ENCODE results near the gene PARD3B.

The PARD3B gene

DNA sequence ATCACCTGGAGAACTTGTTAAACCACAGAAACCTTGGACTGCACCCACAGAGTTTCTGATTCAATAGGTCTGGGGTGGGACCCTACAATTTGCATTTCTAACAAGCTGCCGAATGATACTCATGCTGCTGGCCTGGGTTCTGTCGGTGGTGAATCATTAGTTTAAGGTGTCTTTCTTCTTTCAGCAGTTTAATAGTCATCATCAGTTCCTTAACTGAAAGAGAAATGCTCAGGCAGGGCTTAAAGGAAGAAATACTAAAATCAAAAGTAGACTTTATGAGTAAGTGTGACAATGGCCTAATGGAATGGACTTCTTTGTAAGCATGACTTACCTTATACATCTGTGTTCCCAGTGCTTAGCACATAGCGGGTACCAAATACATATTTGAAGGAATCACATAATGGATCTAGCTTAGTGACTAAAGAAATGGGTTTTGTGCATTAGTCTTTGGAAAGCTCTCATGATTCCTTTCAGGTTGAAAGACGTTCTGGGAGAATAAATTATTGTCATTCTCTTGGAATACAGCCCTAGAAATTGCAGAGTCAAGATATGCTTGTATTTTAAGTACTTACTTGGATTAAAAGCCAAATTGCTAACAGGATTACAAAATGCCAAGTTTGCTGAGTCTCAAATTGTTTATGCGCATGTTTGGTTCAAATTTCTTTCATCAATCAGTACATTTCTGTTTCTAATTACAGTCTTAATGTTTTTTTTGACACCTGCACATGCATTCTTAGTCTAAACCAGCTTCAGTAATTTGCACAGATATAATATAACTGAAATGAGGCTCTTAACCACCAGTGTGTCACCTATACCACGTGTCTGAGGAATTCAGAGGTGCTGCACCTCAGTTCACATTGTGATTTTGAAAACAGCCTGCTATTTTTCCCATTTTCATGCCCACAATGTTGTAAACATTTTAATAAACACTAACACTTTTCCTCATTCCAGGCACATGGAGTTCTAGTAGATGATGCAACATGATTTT is 916.7 kb downstream of the PARD3B start:
- H3K4me3 ChIP-seq (ENCODE audit: low read length), result no peak overlapping the region
- TF ChIP-seq, protein P1, sequence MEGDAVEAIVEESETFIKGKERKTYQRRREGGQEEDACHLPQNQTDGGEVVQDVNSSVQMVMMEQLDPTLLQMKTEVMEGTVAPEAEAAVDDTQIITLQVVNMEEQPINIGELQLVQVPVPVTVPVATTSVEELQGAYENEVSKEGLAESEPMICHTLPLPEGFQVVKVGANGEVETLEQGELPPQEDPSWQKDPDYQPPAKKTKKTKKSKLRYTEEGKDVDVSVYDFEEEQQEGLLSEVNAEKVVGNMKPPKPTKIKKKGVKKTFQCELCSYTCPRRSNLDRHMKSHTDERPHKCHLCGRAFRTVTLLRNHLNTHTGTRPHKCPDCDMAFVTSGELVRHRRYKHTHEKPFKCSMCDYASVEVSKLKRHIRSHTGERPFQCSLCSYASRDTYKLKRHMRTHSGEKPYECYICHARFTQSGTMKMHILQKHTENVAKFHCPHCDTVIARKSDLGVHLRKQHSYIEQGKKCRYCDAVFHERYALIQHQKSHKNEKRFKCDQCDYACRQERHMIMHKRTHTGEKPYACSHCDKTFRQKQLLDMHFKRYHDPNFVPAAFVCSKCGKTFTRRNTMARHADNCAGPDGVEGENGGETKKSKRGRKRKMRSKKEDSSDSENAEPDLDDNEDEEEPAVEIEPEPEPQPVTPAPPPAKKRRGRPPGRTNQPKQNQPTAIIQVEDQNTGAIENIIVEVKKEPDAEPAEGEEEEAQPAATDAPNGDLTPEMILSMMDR (conservative IDR thresholded peaks at IDR 0.05; ENCODE audit: low read depth, low read length), result no peak
- DNase-seq (ENCODE audit: low read depth), result peak; percentile 73

DNA sequence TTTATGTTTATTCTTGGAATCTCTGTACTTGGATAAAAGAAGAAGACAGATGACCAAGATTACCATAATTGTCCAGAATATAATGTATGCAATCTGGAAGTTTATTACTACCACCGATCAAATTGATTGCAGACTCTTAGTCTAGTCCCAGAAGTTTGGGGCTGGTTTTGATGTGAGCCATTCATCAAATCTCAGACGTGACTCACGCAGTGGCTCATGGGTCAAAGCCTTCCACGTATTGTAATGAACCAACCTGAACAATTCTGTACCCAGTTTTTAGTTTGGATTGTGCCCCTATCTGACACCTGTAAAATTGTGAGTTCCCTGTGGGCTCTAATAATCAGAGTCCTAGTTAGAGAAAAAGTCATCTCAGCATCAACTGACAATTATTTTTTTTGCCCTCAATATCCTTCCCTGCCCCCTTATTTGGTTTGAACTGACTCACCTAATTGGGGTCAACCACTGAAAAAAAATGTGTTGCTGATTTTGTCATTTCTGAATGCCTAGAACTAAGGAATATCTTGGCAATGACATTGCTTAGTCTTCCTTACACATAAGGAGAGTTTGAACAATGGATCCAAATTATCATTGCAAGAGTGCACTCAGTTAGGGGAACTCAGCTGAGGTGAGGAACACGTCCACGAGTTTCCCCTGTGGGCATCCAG is 917.5 kb downstream of the PARD3B start:
- TF ChIP-seq, protein P1 (conservative IDR thresholded peaks at IDR 0.05; ENCODE audit: low read depth, low read length), result no peak

DNA sequence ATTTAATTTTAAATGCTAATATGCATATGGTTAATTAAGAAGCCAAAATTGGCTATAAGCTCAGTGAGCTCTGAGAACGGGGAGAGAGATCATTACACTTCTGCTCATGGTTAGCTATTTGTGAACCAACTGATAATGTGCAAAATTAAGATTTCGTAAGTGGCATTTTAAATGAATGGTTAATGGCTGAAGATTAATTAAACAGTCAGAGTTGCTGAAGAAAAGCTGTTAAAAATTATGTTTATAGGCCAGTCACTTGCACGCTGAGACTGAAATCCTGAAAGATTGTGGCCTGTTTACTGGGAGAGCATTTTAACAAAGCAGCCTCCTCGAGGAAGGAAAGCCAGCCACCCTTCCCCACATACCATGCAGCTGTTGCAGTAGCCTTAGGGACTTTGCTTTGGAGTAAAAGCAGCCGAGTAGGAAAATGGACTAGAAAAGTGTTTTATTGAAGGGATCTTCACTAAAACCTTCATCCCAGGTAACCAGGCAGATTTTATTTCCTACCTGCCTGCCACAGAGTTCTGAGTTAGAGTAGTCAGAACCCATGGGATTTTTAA is 918.3 kb downstream of the PARD3B start:
- TF ChIP-seq, protein P1 (conservative IDR thresholded peaks at IDR 0.05; ENCODE audit: low read depth, low read length), result no peak
- no peak overlapping the region for H3K4me3 ChIP-seq (ENCODE audit: low read length)

More for the DNA sequence above, 917.5 kb downstream of the PARD3B start:
- DNase-seq (ENCODE audit: low read depth), result no peak
- no peak overlapping the region for H3K4me3 ChIP-seq (ENCODE audit: low read length)

DNA sequence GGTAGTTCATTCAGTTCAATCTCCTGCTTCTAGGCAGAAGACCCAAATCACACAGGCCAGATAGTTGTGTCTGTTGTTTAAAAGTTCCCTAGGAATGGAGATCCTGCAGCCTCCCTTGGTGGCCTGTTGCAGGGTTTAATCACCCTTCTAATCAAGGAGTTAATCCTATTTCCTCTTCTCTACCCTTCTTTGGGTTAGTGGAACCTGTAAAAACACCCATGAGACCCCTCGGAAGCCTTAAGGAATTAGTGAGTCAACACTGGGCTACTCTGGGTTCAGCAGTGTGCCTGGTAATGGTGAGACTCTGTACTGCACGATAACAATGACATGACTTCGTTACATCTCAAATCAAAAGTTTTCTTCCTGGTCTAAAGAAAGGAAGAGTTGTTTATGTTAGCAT is 919.4 kb downstream of the PARD3B start:
- TF ChIP-seq, protein P1 (conservative IDR thresholded peaks at IDR 0.05; ENCODE audit: low read depth, low read length), result no peak
- DNase-seq (ENCODE audit: low read depth), result peak; percentile 72
- no peak overlapping the region for H3K4me3 ChIP-seq (ENCODE audit: low read length)

More for the DNA sequence above, 918.3 kb downstream of the PARD3B start:
- no peak for DNase-seq (ENCODE audit: low read depth)

DNA sequence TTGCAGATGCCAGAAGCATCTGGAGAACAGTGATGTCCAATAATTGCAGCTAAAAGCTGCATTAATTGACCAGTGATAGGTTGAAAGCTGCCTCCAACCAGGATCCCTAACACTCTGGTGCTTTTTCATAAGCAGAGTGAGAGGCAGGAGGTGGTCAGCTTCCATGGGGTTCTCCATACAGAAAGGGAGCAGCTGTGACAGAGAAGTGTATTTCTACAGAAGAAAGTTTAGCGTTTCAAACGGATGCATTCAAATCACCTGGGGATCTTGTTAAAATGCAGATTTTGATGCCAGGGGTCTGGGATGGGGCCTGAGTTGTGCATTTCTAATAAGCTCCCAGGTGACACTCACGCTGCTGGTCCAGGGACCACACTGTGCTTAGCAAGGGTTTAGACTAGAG is 920.5 kb downstream of the PARD3B start:
- TF ChIP-seq, protein P1 (conservative IDR thresholded peaks at IDR 0.05; ENCODE audit: low read depth, low read length), result no peak
- no peak for DNase-seq (ENCODE audit: low read depth)
- H3K4me3 ChIP-seq (ENCODE audit: low read length), result no peak overlapping the region

DNA sequence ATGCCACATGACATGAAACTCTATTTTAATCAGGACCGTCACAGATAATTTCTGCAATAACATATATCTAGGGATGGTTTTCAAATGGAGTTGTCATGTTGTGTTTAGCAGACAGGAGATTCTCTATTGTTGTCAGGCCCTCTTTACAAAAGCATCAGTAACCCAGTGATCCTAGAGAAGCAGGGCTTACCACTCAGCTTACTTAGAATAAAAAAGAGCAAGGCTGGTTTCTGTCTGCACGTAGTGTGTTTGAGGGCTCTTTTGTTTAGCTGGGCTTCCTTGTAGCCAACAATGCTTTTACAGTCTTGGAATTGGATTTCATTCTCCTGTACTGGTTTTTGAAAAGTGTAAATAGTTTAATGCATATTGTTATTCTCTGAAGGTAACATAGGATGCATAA is 926.5 kb downstream of the PARD3B start:
- no peak for DNase-seq (ENCODE audit: low read depth)
- H3K4me3 ChIP-seq (ENCODE audit: low read length), result no peak overlapping the region
- TF ChIP-seq, protein P1 (conservative IDR thresholded peaks at IDR 0.05; ENCODE audit: low read depth, low read length), result no peak

Measured in retinal pigment epithelial cell (primary cell).